Hematopoietic multipotent progenitor cell treated with erythropoietin and hydrocortisone succinate and interleukin-3 and kit ligand, for 8 days (in vitro differentiated cells): ENCODE results near the gene IGFBP2.

Experiments used
- DNase-seq: peaks from one replicate; pipeline ENCODE4 v3.0.0-alpha.2; 2015

IGFBP2 gene

DNA sequence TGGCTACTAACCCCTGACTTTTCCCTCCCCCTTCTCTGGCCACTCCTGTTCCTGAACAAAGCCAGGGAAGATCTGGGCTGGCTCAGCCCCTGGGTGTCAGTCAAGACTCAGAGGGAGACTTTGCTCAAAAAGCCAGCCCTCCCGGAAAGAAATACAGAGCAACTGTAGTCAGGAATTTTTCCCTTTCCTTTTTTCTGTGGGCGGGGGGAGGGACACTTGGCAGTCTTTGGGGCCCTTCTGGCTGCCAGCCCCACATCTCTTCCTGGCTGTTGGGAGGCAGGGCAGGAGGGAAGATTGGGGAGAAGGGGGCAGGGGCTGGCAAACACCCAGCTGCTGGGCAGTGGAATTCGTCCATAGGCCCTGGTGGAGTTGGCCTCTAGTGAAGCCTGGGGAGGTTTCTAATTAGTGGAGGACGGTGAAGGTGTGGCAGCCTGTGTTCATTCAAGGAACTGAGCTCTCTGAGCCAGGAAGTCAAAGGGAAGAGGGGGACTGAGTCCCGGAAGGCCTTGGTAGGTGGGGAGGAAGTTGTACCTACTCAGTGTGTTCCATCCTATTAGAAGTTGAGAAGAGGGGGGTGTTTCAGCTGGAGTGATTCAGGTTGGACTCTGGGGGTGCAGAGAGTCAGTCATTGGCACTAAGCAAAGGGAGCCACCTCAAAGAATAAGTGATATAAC lies 10.9 kb downstream of the IGFBP2 start:
- no peak for DNase-seq

DNA sequence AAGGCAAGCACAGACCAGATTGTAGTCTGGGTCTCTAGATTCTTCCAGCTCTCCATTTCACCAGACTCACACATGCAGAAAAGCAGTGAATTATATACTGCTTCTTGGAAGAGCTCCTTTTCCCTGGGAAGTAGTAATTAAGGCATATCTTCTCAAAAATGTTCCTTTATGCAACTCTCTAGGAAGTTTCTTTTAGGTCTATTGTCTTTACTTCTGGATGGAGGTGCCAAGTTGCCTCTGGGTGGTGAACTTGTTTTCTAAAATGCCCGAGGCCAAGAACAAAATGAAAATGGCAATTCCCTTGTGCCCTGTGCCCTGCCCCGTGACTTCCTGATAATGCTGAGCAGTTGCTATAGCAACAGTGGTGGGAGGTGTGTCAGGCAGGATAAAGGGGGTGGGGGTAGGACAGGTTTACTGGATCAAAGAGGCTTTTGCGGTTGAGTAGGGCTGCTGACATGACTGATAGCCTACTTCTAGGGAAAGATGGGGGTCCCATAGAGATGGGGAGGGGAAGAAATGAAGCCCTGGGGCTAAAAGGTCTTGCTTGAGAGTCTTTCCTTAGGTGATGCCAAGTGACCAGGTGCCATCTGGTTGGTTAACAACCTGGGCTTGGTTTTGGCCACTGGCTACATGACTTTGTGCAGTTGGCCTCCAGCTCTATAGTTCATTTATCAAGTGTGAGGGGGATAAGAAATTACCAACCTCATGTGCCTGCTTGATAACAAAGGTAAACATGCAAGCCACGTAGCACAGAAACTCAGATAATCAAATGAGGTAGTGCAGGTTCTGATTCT lies 11.8 kb downstream of the IGFBP2 start:
- no peak for DNase-seq

DNA sequence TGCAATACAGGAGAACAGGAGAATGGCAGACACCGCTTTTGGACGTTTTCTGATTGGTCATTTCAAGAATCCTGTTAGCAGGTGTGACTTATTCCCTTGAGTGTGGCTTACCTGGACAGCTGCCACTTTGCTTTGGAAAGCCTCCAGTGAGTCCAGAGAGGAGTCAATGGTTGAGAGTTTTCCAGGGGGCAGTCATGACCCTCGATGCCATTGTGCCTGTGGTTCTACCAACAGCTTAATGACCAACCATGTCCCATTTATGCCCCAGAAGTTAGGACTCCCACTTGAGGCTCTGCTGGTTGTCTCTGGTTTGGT lies 12.4 kb downstream of the IGFBP2 start:
- DNase-seq, result no peak

DNA sequence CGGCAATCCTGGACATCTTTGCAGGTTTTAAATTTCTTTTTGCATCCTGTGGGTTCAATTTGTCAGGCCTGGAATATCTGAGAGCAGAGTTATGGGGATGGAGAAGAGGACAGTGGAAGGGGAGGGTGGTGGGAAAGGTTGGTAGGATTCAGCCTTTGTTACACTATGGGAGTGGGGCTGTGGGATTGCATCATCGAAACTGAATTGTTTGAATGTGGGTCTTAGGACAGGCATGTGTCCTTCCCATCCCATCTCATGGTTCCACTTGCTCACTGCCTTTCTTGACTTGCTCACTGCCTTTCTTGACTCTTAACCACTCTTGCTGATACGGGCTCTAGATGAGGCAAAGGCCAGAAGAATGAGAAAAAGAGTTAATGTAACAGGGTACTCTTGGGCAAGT lies 12.9 kb downstream of the IGFBP2 start:
- no peak for DNase-seq

DNA sequence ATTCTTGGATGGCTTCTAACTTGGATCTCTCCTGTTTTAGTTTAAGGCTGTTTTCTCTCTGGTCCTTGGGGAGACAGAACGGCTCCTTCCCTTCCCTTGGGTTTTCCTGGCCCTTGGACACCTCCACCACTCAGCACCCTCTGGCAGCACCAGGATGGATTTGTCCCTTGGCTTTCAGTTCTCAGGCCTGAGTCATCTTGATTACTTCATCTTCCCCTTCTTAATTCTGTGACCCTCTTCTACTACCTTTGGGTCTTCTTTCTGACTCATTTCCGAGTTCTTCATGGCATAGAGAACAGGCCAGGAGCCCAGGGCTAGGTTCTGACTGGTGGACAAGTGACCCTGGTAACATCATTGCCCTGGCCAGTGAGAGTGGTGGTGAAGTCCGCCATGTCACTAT lies 14.9 kb downstream of the IGFBP2 start:
- DNase-seq, result no peak

DNA sequence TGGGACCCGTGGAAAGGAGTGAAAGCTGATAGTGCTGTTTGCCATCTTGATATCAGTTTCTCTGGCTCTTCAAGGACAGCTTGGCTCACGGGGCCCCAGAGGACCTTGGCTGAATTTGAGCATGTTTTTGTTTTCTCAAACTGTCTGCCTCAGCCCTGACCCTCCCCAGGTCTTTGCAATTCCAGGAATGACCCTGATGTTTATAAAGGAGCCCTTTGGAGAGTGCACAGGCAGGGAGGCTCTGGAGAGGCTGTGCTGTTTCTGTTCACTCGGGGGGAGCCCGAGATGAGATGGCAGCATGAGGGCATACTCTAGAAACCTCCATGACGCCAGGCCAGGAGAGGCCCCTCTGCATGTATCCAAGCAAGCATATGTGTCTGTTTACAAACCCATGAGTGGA lies 16.4 kb downstream of the IGFBP2 start:
- no peak for DNase-seq

DNA sequence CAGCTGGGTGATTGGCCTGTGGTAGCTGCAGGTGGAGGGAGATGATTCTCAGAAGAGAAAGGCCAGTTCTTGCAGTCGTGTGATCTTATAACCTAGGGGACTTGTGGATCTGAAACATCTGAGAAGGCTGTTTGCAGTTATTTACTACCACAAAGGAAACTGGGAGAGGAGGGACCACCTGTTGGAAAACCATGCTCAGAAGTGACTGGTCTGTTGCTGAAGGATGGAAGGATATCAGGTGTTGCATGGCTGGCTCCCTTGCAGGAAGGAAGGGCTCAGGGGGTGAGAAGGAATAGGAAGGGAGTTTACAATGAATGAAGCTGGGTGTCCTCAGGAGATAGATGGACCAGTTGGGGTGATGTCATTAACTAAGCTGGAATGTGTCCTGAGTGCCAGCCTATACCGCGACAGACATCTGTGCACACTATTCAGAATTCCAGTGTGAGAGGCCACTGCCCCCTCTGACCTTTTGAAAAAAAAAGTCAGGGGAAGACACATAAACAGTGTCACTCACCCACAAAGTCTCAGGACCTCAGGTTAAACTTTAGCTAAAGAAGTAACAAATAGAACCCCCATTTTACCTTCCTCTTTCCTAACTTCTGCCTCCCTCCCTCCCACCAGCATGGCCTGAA lies 17.5 kb downstream of the IGFBP2 start:
- DNase-seq, result no peak

DNA sequence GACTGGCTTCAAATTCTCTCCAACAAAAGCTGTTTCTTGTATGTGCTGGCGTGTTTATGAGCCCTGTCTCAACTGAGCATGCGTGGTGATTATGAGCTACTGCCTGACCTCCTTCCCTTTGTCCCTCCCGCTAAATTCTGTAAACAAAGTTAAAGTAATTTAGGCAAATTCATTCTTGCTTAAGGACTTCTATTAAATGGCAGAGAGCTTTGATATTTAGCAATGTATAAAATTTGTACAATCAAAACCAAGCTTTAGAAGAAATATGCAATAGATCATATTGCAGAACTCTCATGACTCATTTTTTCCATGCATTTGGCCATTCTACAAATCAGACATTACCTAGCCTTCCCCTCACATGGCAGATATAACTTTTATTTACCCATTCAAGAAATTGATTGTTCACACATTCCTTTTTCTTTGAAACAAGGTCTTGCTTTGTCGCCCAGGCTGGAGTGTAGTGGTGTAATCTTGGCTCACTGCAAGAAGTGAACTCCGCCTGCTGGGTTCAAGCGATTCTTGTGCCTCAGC lies 18.2 kb downstream of the IGFBP2 start:
- DNase-seq, result no peak

DNA sequence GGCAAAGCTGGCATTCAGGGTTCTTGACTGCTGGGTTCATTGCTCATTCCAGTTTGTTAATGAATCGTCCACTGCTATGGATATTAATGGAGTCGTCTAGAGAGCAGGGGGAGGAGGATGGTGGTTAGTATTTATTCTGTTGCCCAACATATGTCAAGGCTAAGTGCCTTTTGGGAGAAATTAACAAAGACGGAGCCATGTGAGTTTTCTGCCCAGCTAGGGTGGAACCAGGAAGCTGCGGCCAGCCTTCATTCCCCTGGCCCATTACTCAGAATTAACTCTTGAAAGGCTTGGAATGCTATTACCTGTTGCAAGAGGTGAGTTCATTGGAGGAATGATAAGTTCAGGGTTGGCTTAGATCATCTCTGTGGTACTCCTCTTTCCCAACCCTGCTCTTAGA lies 19.3 kb downstream of the IGFBP2 start:
- no peak for DNase-seq

DNA sequence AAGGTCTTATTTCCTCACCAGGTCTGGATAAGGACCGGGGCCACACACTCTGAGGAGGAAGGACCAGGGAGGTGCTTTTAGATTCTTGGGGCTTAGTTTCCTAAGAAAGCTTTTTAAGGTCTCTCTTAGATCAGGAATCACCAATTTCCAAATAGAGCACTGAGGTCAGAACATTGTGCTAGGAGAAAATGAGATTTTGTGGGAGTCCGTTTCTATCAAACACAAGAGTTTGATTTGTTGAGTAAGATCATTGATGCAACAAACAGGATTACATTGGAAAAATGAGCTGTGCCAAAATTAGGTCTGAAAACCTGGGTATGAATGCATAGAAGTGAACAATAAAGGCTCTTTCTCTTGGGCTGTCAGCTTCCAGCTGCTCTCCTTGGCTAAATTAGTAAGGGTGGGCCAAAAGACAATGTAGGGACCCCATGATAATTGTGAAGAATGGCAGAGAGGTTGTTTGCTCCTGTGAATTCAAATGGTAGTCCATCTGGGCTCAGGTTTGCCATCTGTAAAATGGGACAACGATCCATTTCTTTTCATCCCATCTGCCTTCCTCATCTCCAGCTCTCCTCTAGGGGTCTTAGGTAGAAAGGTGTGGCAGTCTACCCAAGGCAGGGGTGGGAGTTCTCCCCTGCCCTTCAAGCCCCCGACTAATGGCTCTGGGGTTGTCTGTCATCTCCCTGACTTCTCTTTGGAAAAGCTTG lies 20.0 kb downstream of the IGFBP2 start:
- DNase-seq, result no peak

DNA sequence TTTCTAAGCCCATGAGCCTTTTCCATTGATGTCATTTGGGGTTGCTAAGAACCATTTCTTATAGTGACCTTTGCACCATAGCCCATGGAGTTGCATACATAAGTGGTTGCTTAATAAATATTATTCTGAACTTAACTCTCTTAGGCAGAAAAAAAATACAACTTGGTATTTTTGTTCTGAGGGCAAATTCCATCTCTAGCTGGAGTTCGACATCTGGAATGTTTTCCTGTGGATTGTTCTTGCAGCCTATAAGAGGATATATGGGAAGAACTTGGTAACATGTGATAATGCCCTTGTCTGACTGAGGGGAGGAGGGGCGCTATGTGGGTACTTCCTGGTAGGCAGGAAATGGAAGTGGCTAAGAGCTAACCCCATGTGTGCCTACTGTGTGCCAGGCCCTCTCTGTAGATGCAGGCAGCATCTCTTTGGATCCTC lies 20.7 kb downstream of the IGFBP2 start:
- no peak for DNase-seq

DNA sequence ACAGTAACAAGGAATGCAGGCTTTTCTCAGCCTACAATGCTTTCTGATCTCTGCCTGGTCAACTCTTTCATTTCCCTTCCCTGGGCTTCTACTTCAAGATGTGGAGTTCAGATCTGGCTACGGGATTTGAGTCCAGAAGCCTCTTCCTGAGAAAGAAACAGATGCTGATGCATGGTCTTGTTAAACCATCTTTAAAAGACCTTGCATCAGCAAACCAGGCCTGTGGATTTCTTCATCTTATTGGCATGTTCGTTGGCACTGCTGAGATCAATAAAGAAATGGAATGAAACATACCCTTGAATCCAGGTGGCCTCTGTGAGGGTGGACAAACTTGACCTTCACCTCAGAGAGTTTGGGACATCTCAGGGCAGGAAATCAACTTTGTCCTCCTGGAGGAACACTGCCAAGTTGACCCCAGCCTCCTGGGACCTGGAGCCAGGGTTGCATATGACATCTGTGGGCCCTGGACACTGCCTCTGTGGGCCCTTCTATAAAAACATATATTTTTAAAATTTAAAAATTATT lies 21.4 kb downstream of the IGFBP2 start:
- no peak for DNase-seq

DNA sequence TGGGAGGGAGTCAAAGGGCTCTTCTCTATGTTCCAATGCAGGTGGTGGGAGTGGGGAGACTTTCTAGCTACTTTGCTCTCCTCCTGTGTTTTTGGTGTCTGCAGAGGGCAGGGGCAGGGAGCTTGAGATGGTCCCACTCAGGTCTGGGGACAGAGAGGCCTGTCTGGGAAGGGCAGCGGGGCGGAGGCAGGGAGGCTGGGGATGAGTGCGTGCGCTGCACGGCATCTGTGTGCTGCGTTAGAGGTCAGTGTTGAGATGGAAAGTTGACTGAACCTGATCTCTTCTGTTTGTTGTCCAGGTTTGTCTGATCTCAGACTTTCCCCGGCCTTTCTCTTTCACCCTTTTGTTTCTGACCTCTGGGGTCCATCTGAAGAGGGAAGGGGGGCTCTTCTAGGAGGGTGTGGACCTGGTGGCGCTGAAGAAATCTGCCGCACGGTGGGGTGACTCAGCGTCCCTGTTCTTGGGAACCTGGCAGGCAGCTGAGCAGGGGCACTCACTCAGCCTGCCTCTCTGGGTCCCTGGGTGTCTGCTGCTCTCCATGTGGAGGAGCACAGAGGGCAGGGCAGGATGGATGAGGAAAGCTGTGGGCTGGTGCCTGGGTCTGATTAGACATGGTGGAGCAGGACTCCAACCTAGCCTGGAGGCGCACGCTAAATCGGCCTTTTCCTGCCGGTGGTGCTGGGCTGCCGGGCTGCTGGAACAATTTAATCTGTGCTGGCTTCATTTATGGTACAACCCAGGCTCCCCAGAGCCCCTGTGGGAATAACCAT lies 24.1 kb downstream of the IGFBP2 start:
- DNase-seq, result no peak

DNA sequence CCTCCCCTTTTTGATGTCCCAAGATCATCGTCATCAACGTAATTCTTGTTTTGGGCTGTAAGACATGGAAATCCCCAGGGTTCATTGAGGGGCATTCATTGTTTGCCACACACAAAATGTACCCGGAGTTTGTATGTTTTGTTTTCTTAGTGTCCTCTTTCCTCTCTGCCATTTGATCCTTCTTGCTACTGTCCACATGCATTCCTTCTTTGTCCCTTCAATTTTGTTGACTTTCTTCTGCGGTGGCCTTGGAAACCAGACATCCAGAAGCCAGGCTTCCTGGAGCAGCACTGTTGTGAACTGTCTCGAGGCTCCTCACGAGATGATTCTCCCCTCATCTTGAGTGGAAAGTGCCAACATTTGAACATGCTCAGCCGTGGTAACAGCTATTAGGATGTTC lies 24.8 kb downstream of the IGFBP2 start:
- no peak for DNase-seq

DNA sequence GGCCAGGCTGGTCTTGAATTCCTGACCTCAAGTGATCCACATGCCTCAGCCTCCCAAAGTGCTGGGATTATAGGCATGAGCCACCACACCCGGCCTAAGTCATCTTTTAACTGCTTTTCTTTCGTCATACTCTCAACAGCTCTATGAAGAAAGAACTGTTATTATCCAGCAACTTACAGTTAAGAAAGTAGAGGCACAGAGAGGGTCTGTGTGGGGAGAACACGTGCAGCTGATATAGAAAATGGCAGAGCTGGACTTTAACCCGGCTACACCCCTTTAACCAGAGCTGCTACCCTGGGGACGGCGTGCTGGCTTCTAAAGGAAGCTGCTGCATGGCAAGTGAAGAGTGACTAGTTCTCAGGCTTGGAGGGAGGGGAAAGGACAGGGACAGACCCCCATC lies 25.5 kb downstream of the IGFBP2 start:
- no peak for DNase-seq

DNA sequence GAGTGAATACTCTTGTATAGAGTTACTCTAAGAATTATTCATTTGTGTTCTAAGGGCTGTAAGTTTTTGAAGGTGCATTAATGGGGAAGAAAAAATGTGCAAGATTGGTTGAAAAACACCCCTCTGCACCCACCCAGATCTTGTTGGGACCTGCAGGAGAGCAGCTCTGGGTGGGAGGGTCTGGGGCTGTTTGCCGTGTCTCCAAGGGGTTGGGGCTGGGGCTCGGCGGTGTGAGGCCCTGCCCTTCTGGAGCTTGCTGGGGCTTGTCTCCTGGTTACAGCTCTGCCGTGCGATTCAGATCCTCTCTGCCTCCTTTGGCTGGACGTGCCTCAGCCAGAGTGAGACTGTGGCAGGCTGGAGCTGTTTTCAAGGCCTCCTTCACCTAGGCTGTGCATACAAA lies 26.1 kb downstream of the IGFBP2 start:
- no peak for DNase-seq

DNA sequence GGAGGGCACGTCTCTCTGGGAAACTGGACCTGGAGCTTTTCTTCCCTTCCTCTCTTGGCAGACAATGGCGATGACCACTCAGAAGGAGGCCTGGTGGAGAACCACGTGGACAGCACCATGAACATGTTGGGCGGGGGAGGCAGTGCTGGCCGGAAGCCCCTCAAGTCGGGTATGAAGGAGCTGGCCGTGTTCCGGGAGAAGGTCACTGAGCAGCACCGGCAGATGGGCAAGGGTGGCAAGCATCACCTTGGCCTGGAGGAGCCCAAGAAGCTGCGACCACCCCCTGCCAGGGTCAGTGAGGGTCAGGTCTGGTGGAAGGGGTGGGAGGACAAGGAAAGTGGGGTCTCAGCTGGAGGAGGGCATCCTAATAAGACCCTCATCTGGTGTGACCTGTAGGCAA lies 27.3 kb downstream of the IGFBP2 start:
- no peak for DNase-seq

DNA sequence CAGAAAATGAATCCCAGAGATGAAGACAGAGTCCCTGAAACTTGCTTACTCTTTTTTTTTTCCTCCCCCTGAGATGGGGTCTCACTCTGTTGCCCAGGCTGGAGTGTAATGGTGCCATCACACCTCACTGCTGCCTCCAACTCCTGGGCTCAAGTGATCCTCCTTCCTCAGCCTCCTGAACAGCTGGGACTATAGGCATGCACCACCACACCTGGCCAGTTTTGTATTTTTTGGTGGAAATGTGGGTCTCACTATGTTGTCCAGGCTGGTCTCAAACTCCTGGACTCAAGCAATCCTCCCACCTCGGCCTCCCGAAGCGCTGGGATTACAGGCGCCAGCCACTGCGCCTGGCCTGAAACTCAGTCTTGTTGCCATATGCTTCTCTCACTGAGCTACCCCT lies 27.8 kb downstream of the IGFBP2 start:
- no peak for DNase-seq

DNA sequence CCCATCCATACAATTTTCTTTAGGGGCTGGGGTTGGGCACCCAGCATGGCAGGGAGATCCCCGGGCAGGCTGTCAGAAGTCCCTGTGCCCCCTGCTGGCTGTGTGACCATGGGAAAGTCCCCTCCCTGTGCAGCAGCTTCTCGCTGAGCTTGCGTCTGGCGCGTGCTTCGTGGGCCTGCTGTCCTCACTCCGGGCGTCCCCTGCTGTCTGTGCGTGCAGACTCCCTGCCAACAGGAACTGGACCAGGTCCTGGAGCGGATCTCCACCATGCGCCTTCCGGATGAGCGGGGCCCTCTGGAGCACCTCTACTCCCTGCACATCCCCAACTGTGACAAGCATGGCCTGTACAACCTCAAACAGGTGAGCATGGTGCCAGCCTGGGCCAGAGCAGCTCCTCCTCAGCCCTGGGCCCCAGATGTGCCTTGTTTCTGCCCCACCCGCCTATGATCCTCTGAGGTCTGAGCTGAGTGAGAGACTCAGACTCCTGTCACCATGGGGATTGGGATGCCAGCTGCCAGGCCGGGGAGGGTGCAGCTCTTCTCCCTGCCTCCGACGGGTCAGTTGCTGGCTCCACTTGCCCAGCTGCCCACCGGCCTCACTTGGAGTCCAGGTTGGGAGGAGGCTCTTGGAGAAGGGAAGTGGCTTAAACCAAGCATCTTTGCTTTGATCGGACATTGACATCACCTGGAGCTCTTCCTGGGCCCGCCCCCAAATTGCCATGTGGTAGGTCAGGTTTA lies 28.6 kb downstream of the IGFBP2 start:
- no peak for DNase-seq

DNA sequence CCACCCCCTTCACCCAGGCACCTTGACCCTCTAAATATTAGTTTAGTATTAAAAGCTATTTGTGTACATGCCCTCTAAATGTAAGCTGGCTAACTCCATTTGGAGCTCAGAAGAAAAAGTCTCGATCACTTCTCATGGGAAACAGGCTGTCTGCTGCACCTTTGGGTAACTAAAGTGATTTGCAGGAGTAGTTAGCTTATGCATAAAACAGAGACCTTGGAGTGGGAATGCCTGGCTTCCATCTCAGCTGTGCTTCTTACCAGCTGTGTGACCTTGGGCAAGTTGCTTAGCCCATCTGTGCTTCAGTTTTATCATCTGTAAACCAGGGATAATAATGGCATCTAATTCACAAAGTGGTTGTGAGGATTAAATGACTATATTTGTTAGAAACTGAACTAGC lies 29.9 kb downstream of the IGFBP2 start:
- no peak for DNase-seq

DNA sequence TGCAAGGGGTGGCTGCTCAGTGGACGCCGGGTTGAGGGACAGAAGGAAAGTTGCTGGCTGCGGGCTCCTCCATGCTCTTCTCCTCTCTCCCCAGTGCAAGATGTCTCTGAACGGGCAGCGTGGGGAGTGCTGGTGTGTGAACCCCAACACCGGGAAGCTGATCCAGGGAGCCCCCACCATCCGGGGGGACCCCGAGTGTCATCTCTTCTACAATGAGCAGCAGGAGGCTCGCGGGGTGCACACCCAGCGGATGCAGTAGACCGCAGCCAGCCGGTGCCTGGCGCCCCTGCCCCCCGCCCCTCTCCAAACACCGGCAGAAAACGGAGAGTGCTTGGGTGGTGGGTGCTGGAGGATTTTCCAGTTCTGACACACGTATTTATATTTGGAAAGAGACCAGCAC lies 30.6 kb downstream of the IGFBP2 start:
- DNase-seq, result no peak

DNA sequence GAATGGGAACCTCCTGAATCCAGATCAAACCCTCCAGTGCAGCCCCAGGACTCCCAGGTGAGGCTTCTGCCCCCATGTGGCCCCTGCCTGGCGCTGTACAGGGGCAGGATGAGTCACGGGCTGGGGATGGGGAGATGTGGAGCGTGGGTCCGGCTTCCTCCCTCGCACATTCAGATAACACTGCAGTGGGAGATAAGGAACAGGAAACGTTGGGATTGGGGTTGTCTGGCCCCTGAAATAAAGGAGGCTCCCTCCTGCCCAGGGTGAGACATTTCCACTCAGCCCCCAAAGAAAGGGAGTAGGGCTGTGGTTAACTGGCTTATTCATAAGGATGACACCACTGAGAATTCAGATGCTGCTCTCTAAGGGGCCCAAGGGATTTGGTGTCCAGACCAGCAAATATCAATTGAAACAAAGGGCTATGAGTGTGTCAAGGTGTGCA lies 31.4 kb downstream of the IGFBP2 start:
- peak; percentile 30 for DNase-seq
